ENCODE measurements around the gene PTPRG. TPM values are rescaled to one million over a fixed set of nuclear protein-coding genes. Genes with fewer than 3 reads are reported as not detected.

PTPRG gene
- total and polyA plus RNA-seq, 2 experiments from 2014 or later: 24.4 to 131 TPM

- H3F3A ChIP-seq (replicated peaks; ENCODE audit: low read depth): no peaks in the 10 kb centered on the region
- no peak overlapping the region for H3K4me3 ChIP-seq
- Mint-ChIP-seq H3K9me3 (no peaks in the 10 kb centered on the region), H3K4me3 (no peak overlapping the region), H3K27me3 (ENCODE audit: insufficient read depth, low read depth, poor library complexity) (peaks cover 4% of the 10 kb centered on the region), H3K27ac (no peak overlapping the region), H3K4me1 (peaks cover 61% of the 10 kb centered on the region), H3K36me3 (ENCODE audit: low read depth) (peaks cover 8% of the 10 kb centered on the region; the same call in 1 of the 3 replicates)
- no peak overlapping the region for H3K27ac ChIP-seq (ENCODE audit: low read depth)
- H3K9me2 ChIP-seq (ENCODE audit: insufficient read depth): no peaks in the 10 kb centered on the region
- DNase-seq (ENCODE audit: low spot score) (no peak), ATAC-seq (no peak)
- no peak overlapping the region for H2AFZ ChIP-seq
- peaks cover 40% of the 10 kb centered on the region for H3K4me1 ChIP-seq (ENCODE audit: insufficient read depth)
- H3K27me3 ChIP-seq (ENCODE audit: insufficient read depth): no peaks in the 10 kb centered on the region
- H3K36me3 ChIP-seq (ENCODE audit: insufficient read depth): peaks cover 4% of the 10 kb centered on the region
- H4K20me1 ChIP-seq (replicated peaks; ENCODE audit: insufficient read depth): no peaks in the 10 kb centered on the region
- TF ChIP-seq EZH2phosphoT487 (IDR thresholded peaks at IDR 0.05; ENCODE audit: unreplicated experiment) (no peak), STAT1 (IDR thresholded peaks at IDR 0.05; ENCODE audit: unreplicated experiment) (no peak), EZH2 (IDR thresholded peaks at IDR 0.05; ENCODE audit: low read depth, unreplicated experiment) (no peak), POLR2AphosphoS5 (IDR thresholded peaks at IDR 0.05; ENCODE audit: low read depth) (no peak), CREB1 (CRISPR knock-in tag; IDR thresholded peaks at IDR 0.05; ENCODE audit: low read depth) (no peak), ZNF114 (CRISPR knock-in tag; IDR thresholded peaks at IDR 0.05) (no peak), CTCF (conservative IDR thresholded peaks at IDR 0.05; ENCODE audit: low read depth in 2 of 2) (no peak), REST (IDR thresholded peaks at IDR 0.05; ENCODE audit: unreplicated experiment) (no peak), NANOG (IDR thresholded peaks at IDR 0.05; ENCODE audit: borderline replicate concordance) (no peak), ZNF331 (CRISPR knock-in tag; IDR thresholded peaks at IDR 0.05; ENCODE audit: low read depth) (no peak), ZNF462 (CRISPR knock-in tag; IDR thresholded peaks at IDR 0.05) (no peak), JUNB (IDR thresholded peaks at IDR 0.05; ENCODE audit: unreplicated experiment) (no peak), ETS1 (IDR thresholded peaks at IDR 0.05) (no peak)
- no peaks in the 10 kb centered on the region for H3K79me2 ChIP-seq (replicated peaks; ENCODE audit: insufficient read depth)
- H3K4me2 ChIP-seq: no peak overlapping the region
These were observed 685.6 kb downstream of the PTPRG start for GRCh38 chr3:62246985-62247384.

All from GM23338 (cell line).